NOMO-1 (cell line): ENCODE measurements around the gene CD99L2.

Experiments used
- DNase-seq, 2 experiments: peaks; one replicate each; lab custom pipeline; 2025; ENCODE audit not compliant: unreplicated experiment in 2 of 2; lab: John Stamatoyannopoulos, UW

Gene CD99L2

DNA sequence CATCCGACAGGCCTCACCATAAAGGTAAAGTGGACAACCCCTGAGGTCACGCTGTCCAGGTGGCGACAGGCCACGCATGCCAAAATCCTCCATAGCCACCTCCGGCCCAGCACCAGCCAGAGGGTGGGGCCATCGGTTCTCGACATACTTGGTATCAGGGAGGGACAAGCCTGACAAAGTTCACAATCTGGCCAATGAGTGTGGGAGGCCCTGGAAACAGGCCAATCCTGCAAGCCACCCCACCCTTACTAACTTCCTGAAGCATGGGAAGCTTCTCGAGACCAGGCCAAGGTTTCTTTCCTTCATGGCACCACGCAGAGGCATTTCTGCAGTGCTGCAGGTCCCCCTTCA is 131.4 kb downstream of the CD99L2 start:
- peak in 1 of 2 experiments; percentile 27 for DNase-seq

DNA sequence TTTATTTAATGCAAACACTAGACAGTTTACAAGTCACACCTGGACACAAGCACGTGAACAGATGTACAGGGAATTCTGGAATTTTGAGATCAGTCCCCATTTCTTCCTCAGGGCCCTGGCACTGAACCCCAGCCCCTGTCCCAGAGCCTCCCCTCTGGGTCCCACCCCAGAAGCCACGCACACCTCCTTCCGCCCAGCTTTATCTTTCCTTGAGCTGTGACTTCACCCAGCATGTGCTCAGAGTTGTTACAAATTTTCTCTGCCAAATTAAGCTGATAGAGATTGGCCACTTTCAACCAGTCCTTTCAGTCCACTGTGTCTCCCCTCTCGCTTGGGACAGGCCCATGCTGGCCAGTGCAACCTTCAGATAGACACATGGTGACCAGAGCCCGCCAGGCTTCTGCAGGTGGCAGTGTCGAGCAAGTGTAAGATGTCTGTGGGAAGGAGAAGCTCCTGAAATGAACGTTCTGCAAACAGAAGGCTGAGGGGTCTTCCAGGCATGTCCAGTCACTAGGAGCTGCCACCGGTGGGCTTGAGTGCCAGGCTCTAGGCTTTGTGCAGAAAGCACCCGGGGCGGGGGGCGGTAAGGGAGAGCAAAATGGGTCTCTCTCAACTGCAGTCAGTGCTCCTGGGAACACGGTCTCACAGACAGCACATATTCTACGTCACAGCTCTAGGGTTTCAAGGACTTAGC is 132.0 kb downstream of the CD99L2 start:
- DNase-seq: no peak

DNA sequence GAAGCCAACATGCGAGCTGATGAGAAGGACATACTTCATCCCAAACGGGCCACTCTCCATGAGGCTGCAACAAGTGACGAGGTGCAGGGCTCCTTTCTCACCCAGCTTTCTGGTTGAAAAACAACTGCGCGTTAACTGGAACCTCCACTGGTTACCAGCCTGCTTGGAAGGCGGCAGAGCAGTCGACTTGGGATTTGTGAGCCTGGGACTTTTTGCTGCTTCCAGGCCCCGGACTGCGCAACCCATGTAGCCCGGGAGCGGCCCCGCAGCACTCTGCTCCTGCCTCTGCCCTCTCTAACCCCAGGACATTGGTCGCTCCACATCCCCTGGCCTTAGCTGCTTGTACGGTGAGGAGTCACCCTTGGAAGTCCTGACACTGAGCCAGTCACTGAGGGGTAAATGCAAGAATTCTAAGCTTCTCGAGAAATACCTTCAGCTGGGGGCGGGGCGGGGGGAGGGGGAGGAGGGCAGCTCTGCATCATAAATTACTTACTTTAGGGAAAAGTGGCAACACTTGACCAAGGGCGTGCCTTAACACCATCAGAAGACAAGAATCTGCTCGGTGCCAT is 132.6 kb downstream of the CD99L2 start:
- DNase-seq: no peak

DNA sequence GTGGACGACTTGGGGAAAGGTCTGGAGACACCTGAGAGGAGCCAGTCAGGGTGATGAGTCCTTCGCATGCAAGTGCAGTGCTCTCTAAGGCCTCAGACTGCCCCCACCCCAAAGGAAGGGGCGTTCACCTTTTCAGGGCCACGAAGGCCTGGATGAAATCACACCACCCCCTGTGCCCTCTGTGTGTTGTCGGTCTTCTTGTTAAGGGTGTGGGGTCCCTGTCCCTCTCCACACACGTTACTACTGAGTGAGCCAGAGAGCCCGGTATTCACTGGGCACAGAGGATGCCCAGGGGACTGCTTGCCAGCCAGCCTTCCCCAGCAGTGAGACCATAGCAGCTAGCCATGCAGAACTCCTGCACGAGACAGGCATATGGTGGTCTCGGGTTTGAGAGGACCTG is 133.2 kb downstream of the CD99L2 start:
- no peak for DNase-seq

DNA sequence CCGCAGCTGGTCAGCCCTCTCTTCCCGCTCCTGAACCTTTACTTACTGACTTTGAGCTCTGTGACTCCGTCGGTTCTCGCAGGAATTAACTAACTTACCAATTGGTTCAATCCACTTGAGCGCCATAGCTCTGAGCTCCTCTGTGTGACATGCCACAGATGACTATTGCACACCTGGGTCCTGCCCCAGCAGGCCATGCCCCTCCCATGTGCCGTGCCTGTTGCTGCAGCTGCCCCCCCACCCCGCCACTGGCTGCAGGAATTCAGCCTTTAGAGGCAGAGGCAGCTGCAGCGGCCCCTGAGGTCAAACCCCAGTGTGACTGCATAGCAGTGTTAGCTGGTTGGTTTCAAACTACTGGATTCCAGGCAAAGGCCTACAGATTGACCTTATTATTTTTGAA is 134.7 kb downstream of the CD99L2 start:
- DNase-seq: no peak

DNA sequence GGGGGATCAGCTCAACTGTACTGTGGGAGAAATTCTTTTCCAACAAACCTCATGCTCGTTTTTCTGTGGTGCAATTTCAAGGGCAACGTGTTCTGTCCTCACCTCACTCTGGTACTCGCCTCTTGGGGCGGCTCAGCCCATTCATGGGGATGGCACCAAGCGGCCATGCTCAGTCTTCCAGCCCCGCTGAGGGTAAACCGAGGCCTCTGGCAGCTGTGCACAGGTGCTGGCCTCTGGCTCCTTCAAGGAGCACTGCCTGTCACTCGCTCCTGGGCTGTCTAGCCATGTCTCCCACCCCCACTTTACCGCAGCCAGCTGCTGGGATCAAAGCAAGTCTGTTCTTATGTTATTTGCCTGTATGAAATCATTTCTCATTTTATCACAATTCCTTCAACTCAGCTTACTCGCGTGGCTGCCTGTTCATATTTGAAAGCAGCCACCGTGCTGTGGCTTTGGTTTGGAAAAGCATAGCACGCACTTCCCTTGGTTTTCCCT is 135.1 kb downstream of the CD99L2 start:
- DNase-seq: no peak

DNA sequence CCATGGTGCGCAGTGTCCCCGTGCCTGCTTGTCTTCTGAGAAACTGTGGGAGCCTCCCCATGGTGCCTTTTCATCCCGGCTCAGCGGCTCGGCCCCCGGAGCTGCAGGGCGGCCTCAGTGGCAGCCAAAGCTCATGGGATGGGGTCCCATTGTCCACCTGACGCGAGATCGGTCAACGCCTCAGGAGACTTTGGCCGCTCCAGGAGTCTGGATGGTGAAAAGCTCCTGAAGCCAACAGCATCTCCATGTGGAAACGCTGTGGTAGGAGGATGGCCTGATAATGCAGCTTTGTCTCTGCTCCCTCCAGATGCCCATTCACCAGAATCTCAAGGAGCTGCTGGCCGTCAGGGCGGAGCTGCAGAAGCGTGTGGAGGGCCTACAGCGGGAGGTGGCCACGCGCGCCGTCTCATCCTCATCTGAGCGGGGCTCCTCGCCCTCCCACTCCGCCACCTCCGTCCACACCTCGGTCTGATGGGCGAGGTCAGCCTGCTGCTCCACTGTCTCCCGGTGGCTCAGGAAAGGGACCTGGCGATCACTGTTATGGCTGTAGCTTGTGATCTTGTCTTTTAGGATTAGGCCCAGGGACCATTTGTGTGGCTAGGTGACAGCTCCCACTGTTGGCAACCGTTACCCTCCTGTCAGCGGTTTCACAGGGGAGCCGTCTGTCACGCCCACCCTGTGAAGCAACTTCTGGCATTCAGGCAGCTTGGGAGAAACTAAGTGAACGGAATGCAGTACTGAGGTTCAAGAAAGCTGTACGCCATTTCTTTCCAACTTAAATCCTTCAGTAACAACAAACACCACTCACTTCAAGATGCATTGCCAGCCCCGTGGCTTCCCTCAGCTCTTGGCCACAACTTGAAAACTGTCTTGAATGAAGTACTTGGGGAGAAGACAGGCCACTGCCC is 136.0 kb downstream of the CD99L2 start:
- DNase-seq: no peak

DNA sequence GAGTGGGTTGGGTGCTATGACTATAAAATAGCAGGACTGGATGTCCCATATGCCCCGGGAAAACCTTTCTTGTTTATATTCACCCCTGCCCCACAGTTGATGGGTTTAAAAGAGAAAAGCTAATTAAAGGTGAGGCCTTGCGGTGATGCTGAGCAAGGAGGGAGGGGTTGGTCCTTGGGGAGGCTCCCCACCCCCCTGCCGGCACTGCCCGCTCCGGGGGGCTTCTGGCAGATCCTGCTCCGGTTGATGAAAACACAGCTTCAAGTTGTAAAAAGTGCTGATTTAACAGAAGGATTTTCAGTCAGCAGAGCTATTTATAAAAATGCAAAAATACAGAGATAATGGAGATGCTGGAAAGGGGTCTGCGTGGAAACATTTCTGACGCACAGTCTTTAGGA is 136.7 kb downstream of the CD99L2 start:
- no peak for DNase-seq

DNA sequence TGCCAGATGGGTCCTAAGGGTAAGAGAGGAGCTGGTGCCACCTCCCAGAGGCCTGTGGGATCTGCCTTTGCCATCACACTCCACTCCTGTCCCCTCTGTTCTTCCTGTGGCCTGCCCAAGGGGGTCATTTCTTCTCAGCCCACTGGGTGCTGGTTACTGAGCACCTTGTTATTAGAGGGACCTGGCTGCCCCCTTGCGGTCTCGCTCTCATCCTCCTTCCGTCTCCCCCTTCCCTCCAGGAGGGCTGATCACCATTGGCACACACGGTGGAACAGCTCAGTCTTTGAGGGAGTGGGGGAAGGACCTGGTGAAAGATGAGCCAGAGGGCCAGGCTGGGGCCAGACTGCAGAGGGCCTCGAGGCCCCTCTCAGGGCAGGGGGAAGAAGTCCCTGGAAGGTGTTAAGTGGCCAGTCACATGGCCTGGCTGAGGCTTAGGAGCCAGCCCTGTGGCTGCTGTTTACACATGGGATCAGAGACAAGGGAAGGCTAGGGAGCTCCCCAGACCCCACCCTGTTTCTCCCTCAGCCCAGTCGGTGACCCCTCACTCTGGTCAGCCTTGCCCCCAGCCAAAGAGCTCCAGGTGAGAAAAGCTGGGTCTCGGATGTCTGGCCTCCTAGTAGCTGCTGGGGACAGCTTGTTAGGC is 137.2 kb downstream of the CD99L2 start:
- DNase-seq: no peak

DNA sequence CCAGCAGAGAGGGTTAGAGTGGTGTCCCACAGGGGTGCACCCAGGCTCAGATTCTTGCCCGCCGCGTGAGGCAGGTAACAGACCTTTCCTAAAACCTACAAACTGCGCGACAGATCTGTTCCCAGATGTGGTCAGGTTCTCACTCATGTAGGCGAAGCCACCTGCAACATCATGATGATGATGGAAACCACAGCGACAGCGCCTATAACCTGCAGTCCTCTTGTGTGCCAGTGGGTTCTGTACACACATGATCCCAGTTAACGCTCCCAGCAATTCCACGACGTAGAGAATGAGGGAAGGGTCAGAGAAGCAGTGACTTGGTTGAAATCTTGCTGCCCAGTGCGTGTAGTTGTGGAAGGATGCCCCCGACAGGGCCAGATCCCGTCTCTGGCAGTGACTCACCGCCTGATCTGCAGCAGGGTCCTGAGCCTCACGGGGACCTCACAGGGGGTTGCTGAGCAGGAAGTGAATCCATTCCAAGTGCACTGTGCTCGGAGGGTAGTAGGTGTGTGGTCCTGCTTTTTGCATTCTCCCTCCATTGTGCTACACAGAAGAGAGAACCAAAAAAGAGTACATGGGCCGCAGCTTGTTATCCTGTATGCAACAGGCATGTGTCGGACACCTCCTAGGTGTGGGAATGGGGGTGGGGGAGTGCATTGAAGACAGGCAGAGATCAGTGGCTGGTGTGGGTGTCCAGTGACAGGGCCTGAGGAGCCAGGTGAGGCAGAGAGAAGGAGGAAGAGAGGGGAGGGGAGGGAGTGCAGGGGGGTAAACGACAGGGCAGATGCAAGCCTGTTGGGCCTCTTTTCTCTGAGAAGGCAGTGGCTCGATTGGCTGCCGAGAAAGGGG is 138.7 kb downstream of the CD99L2 start:
- no peak for DNase-seq

DNA sequence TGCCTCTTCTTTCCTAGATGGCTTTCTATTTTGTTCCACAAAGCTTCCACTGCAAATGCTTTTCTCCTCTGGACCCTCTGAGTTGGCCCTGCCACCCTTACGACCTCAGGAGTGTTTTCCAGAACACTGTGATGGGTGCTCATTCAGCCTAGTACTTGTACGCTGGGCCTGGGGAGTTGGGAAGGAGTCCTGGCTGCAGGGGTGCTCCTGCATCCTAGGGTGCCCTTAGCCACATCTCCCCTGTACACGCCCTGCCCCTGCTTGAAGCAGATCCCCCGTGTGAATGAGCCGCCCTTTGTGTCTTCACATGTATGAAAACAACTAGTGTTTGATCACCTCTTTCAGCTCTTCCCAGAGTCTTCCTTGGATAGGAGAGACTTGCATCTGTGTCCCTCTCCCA is 141.1 kb downstream of the CD99L2 start:
- no peak for DNase-seq

DNA sequence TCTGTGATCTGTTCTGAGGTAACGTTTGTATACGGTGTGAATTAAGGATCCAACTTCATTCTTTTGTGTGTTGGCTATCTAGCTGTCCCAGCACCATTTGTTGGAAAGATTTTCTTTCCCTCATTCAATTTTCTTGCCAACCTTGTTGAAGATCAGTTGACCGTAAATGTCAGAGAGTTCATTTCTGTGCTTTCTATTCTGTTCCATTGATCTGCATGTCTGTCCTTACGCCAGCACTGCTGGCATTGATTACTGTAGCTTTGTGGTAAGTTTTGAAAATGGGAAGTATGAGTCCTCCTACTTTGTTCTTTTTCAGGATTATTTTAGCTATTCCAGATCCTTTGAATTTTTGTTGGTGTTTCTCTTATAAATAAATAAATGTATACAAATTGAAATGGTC is 144.5 kb downstream of the CD99L2 start:
- no peak for DNase-seq

DNA sequence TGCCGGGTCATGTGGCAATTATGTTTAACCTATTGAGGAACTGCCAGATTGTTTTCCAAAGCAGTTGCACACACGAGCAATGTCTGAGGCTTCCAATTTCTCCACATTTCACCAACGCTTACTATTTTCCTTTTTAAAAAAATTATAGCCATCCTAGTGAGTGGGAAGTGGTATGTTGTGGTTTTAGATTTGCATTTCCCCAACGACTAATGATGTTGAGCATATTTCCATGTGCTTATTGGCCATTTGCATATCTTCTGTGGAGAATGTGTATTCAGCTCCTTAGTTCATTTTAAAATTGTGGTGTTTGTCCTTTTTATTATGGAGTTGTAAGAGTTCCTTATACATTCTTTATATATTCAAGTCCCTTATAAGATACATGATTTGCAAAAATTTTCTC is 145.1 kb downstream of the CD99L2 start:
- no peak for DNase-seq

DNA sequence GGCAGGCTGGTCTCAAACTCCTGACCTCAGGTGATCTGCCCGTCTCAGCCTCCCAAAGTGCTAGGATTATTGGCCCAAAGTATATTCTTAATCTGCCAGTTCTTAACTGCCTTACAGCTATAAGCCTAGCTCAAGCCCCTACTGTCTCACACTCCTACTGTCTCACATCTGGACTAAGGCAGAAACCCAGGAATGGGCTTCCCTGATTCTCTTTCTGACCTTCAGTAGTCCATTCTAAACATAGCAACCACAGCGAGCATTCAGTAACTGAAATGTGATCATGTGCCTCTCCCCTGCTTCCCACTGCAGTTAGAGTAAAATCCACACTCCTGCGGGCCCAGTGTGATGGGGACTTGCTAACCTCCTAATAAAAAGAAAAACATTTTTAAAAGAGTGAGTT is 146.3 kb downstream of the CD99L2 start:
- DNase-seq: no peak

DNA sequence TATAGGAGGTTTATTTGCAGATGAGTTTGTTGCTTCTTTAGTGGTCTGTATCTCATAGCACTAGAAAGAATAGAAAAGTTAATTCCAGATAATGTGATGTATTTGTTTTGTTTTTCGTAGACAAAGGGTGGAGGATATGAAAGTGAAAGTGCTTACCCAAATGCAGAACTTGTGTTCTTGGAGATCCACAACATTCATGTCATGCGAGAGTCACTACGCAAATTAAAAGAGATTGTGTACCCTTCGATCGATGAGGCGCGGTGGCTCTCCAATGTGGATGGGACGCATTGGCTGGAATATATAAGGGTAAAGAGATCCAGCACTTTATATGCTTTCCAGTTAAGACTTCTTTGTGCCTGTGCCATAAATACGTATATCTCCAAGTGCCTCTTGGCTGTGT is 162.0 kb downstream of the CD99L2 start:
- DNase-seq: peak in 1 of 2 experiments; percentile 33

DNA sequence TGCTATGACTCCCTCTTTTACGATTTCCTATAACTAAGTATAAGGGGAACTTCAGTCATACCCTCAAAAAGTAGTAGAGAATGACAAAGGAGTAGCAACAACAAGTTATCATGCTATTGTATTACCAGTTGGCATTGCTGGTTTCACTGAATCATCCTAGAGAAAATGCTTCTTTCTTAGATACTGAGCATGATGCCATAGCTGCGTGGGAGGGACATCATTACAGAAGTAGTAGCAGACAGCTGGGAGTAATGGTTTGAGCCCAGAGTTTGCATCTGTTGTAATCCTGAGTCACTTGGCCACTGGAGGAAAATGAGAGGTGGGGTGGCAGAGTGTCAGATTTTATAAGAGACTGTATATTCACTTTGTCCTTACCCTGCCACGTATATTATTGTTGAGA is 166.7 kb downstream of the CD99L2 start:
- DNase-seq: no peak

DNA sequence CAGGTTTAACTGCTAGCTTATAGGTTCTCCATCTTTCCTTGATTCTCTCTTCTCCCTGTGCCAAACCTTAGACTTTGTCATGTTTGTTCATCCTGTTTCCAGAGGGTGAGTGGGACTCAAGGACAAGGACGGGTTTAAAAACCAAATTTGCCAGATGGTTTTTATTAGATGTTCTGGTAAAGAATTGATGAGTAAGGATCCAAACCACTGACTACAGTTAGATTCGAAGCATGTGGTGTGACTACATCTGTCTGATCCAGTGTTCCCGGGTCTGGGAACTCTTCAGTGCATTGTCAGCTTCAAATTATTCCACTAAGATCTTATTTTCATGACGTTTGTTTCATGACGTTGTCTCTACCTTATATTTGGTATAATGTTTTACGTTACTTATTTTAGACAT is 167.7 kb downstream of the CD99L2 start:
- no peak for DNase-seq

DNA sequence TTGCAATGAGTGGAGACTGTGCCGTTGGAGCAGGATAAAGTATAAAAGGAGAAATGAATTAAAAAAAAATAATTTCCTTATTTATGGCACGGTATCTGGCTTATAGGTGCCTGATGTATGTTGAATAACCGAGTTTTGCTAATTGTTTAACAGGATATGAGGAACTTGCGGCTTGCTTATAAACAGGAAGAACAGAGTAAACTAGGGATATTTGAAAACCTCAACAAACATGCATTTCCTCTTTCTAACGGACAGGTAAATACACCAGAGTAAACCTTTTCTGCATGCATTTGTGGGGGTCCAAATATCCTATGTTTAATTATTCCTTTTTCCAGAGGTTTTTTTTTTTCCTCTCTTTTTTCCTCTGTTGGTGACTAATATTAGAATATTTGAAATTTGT is 168.5 kb downstream of the CD99L2 start:
- DNase-seq: no peak

DNA sequence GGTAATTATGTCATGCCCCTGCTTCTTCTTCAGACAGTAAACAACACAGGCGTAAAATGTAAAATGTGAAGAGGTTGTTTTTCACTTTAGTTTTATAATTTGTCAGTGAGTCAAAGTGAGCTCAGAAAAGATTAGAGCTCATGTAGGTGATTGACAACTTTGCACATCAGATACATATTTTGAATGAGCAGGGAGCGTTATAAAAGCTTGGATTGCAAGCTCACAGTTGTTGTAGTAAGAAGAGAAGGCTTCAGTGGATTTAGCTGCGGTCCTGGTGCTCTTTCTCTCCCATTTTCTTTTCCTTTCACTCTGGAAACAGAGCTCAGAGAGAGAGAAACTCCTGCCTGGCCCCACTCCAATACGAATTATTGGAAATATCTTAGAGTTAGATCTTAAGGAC is 178.8 kb downstream of the CD99L2 start:
- DNase-seq: no peak
